Neutrophil (primary cell): Measurements from ENCODE around the gene RNF44.

Source experiments
- H3K27ac ChIP-seq: fragments of 200-600 bp; sonication (generic); 2 replicates; pipeline ENCODE4 v1.5.1; 2016; ENCODE audit warnings: mild to moderate bottlenecking, moderate library complexity
- H3K27me3 ChIP-seq: fragments of 200-600 bp; sonication (generic); 2 replicates; pipeline ENCODE4 v1.6.0; 2016; ENCODE audit warnings: mild to moderate bottlenecking
- H3K36me3 ChIP-seq: fragments of 200-600 bp; sonication (generic); 2 replicates; pipeline ENCODE4 v1.5.1; 2017
- H3K4me1 ChIP-seq, 2 experiments: fragments of 200-600 bp in 1 of 2; sonication (generic) in 1 of 2; 1 replicate in 1 of 2; 2 replicates in 1 of 2; pipeline versions ENCODE4 v1.5.1 to v1.6.1; 2013 to 2016; ENCODE audit warnings: low read depth in 1 of 2, low read length in 1 of 2, mild to moderate bottlenecking in 1 of 2, moderate library complexity in 1 of 2; ENCODE audit not compliant: control insufficient read depth in 1 of 2, insufficient read depth in 1 of 2
- H3K4me3 ChIP-seq, 2 experiments: fragments of 200-600 bp in 1 of 2; sonication (generic) in 1 of 2; 1 replicate in 1 of 2; 2 replicates in 1 of 2; pipeline ENCODE4 v1.5.1; 2013 to 2016; ENCODE audit warnings: low read depth in 1 of 2, low read length in 1 of 2, mild to moderate bottlenecking in 1 of 2, moderate library complexity in 1 of 2
- H3K9me3 ChIP-seq: fragments of 200-600 bp; sonication (generic); 2 replicates; pipeline ENCODE4 v1.5.1; 2016
- TF ChIP-seq, protein P1 (sequence below): fragments of 200-600 bp; sonication (generic); IDR thresholded peaks from 2 replicates; pipeline ENCODE4 v1.5.1; 2016; ENCODE audit warnings: antibody characterized with exemption

Gene RNF44

DNA sequence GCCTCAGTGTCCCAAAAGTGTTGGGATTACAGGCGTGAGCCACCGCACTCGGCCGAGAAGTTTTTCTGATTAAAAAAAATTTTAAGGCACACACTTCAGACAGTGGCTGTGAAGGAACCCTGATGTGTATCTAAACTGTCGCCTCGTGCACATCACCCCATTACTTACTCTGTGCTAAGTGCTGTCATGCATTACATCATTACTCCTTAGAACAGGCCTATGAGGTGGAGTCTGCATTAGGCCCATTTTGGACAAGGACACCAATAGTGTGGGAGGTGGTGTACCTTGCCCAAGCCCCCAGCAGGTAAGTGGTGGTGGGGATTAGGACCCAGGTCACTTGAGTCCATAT is 8.2 kb upstream of the RNF44 start:
- peak overlapping the region in 1 of 2 experiments; percentile 92 for H3K4me3 ChIP-seq
- H3K4me1 ChIP-seq: peaks cover 79 to 91% of the 10 kb centered on the region in 2 experiments
- no peaks in the 10 kb centered on the region for H3K36me3 ChIP-seq
- no peaks in the 10 kb centered on the region for H3K27me3 ChIP-seq
- H3K9me3 ChIP-seq: no peaks in the 10 kb centered on the region
- TF ChIP-seq, protein P1, sequence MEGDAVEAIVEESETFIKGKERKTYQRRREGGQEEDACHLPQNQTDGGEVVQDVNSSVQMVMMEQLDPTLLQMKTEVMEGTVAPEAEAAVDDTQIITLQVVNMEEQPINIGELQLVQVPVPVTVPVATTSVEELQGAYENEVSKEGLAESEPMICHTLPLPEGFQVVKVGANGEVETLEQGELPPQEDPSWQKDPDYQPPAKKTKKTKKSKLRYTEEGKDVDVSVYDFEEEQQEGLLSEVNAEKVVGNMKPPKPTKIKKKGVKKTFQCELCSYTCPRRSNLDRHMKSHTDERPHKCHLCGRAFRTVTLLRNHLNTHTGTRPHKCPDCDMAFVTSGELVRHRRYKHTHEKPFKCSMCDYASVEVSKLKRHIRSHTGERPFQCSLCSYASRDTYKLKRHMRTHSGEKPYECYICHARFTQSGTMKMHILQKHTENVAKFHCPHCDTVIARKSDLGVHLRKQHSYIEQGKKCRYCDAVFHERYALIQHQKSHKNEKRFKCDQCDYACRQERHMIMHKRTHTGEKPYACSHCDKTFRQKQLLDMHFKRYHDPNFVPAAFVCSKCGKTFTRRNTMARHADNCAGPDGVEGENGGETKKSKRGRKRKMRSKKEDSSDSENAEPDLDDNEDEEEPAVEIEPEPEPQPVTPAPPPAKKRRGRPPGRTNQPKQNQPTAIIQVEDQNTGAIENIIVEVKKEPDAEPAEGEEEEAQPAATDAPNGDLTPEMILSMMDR: no peak
- no peak overlapping the region for H3K27ac ChIP-seq

DNA sequence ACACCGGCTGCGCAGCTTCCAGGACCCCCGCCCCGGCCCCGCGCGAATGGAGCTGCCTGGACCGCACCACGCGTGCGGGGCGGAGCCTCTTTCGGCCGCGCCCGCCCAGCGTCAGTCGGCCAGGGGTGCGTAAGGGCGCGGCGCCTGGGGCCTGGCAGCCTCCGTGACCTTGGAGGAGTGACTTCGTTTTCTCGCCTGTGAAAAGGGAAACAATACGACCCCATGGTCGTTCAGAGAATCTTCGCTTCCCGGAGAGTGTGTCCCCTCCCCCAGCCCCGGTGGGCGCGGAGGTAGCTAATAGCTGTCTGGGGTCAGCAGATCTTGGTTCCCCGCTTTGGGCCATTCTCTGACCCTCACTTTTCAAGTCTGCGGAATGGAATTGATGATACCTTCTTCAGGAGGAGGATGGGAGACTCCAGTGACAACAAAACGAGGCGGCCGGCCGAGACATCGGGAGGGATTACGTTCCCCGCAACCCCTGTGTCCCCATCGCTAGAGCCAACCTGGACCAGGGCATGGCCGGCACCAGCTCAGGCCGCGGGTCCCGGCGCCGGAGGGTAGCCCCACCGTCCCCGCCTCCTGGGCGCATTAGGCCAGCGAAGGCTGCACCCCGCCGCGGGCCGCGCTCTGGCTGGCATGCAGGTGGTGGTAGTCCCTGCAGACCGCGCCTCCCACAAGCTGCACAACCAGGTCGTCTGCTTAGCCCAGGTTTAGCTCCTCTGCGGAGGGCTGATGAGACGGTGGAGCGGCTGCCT is 6.4 kb upstream of the RNF44 start:
- no peaks in the 10 kb centered on the region for H3K36me3 ChIP-seq
- H3K9me3 ChIP-seq: no peaks in the 10 kb centered on the region
- H3K4me1 ChIP-seq: peaks cover 79 to 91% of the 10 kb centered on the region in 2 experiments
- H3K27ac ChIP-seq: peak overlapping the region; percentile 100
- TF ChIP-seq, protein P1: no peak
- peak overlapping the region; percentile 75 to 92 for H3K4me3 ChIP-seq
- H3K27me3 ChIP-seq: no peaks in the 10 kb centered on the region

DNA sequence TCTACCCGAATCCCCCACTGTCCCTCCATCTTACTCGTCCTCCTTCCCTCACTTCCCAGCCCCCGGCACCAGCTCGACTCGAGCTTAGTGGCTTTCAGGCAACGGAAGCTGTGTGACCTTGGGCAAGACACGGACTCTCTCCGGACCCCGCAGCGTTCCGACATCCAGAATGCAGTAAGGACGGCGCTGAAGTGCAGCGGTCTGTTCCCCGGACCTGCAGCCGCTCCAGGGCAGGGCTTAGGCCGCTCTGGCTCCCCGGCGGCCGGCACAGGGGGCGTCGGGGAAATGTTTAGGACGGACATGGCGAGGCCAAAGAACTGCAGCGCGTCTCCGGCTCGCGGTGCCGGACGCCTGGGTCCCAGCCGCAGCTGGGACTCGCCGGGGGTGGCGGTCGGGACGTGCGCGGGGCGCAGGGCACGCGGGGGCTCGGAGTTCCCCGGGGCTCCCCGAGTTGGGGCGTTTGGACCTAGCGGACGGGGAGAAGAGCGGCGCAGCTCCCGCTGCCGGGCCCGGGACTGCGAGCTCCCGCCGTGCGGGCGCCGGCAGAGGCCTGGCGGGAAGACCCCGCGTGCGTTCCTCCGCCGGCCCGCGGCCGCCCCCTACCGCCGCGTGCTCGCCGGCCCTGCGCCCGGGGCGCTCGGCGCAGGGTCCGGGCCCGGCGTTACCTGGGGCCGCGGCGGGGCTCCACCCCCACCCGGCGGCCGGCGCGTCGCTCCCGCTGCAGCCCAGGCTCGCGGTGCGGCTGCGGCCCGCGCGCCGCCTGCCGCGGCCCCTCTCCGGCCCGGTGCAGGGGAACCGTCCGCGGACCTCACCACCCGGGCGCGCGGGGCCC is 5.6 kb upstream of the RNF44 start:
- peak overlapping the region; percentile 77 to 92 for H3K4me3 ChIP-seq
- H3K27me3 ChIP-seq: no peaks in the 10 kb centered on the region
- TF ChIP-seq, protein P1: no peak
- no peaks in the 10 kb centered on the region for H3K36me3 ChIP-seq
- peak overlapping the region; percentile 100 for H3K27ac ChIP-seq
- H3K4me1 ChIP-seq: peaks cover 78 to 91% of the 10 kb centered on the region in 2 experiments
- H3K9me3 ChIP-seq: no peaks in the 10 kb centered on the region

DNA sequence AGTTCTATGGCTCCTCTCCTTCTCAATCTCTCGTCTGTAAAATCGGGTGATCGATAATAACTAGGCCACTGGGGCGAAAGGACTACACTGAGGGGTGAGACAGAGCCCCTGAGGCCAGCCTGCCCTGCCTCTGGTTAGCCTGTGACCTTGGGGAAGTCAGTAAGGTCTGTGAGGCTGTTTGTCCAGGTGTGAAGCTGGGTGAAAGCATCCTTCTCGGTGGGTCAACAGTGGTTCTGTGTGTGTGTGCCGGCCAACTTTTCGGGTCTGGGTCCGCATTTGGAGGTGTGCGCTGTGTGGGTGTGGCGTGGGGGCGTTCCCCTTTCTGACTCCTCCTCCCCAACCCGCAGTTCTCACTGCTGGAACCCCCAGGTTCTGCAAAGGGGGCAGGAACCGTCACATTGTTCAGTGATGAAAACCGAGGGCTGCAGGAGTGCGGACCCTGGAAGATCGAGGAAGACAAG is 5.0 kb upstream of the RNF44 start:
- Histone ChIP-seq H3K9me3 (no peaks in the 10 kb centered on the region), H3K4me1 (peaks cover 71 to 84% of the 10 kb centered on the region in 2 experiments), H3K27ac (peak overlapping the region; percentile 100), H3K27me3 (no peaks in the 10 kb centered on the region), H3K36me3 (no peaks in the 10 kb centered on the region), H3K4me3 (peak overlapping the region; percentile 77 to 92)
- TF ChIP-seq, protein P1: no peak

DNA sequence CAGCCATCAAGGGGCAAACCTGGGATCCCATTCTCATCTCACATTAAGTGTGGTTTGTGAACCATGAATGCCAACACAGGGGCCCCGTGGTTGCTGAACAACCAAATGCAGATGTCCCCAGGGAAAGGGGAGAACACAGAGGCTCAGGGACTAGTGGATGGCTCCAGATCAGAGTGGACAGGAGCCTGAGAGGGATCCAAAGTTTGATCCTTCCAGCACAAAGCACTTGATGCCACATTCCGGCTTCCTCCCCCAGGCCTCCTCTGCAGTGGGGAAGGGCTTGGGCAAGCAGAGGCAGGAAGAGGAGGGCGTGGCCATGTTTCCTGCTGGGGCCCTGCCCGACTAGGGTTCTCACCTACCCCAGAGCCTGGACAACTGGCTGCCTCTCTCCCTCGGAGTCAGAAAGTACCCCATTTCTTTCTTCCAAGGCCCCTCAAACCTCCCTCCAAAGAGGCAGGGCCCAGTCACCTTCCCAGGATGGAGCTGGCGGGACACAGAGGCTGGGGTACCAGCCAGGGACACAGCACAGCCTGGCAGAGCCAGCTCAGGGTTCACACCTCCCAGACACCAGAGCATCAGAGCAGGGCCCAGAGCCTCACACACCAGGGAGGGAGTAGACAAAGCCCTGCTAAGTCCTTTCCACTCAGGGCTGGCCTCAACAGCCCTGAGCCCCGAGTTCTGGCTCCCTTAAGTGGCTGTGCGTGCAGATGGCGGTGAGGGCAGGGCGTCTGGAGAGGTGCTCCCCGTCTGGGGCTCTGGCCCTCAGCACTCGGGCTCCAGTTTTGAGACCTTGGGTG is 4.3 kb upstream of the RNF44 start:
- H3K9me3 ChIP-seq: no peaks in the 10 kb centered on the region
- H3K27me3 ChIP-seq: no peaks in the 10 kb centered on the region
- H3K36me3 ChIP-seq: no peaks in the 10 kb centered on the region
- H3K4me1 ChIP-seq: peaks cover 71 to 78% of the 10 kb centered on the region in 2 experiments
- H3K4me3 ChIP-seq: peak overlapping the region; percentile 77 to 92
- TF ChIP-seq, protein P1: no peak
- H3K27ac ChIP-seq: peak overlapping the region; percentile 100
